HL-60 (cell line): ENCODE measurements around the gene BCL7A.

Experiments used
- DNase-seq, 2 experiments: peaks; one replicate each; pipeline ENCODE4 v3.0.0-alpha.2; 2010 to 2020; ENCODE audit warnings: low read depth in 1 of 2, low spot score in 1 of 2
- H3K27ac ChIP-seq: fragments of 250-450 bp; sonication (Bioruptor Pico); replicated peaks from 2 replicates; pipeline ENCODE4 v1.5.1; 2020; ENCODE audit warnings: mild to moderate bottlenecking, moderate library complexity
- H3K27me3 ChIP-seq: fragments of 250-450 bp; sonication (Bioruptor Pico); 2 replicates; pipeline ENCODE4 v1.5.1; 2021; ENCODE audit warnings: mild to moderate bottlenecking, moderate library complexity; ENCODE audit not compliant: insufficient read depth, poor library complexity, severe bottlenecking
- H3K4me3 ChIP-seq: replicated peaks from 2 replicates; pipeline ENCODE4 v1.5.1; 2011; ENCODE audit warnings: mild to moderate bottlenecking, control low read depth, low read length; ENCODE audit not compliant: insufficient read depth
- CTCF ChIP-seq: IDR thresholded peaks from one replicate; pipeline ENCODE4 v1.5.1; 2011; ENCODE audit warnings: low read length, control low read depth, inconsistent platforms; ENCODE audit not compliant: insufficient read depth
- GABPA ChIP-seq: IDR thresholded peaks from 2 replicates; pipeline ENCODE4 v1.6.1; 2012; ENCODE audit warnings: low read depth
- POLR2AphosphoS5 ChIP-seq: IDR thresholded peaks from 2 replicates; pipeline ENCODE4 v1.6.1; 2012; ENCODE audit warnings: low read depth
- REST ChIP-seq: IDR thresholded peaks from 2 replicates; pipeline ENCODE4 v1.6.1; 2012; ENCODE audit warnings: low read depth; ENCODE audit not compliant: insufficient replicate concordance
- SPI1 ChIP-seq: IDR thresholded peaks from 2 replicates; pipeline ENCODE4 v1.6.1; 2012; ENCODE audit warnings: low read depth, mild to moderate bottlenecking, borderline replicate concordance

Gene BCL7A

GRCh38 chr12:122014781-122015180 is 6.9 kb upstream of the BCL7A start:
- TF ChIP-seq GABPA, result no peak
- no peak for TF ChIP-seq POLR2AphosphoS5
- TF ChIP-seq CTCF, result no peak
- TF ChIP-seq REST, result no peak
- TF ChIP-seq SPI1, result no peak
- no peak overlapping the region for H3K27ac ChIP-seq
- DNase-seq, result no peak

GRCh38 chr12:122018457-122018856 is 3.2 kb upstream of the BCL7A start:
- DNase-seq, result no peak
- TF ChIP-seq POLR2AphosphoS5 (no peak), SPI1 (no peak), CTCF (no peak), GABPA (no peak), REST (no peak)
- Histone ChIP-seq H3K27ac (no peak overlapping the region), H3K4me3 (no peak overlapping the region), H3K27me3 (no peaks in the 10 kb centered on the region)

More at GRCh38 chr12:122014781-122015180, 6.9 kb upstream of the BCL7A start:
- no peak overlapping the region for H3K4me3 ChIP-seq
- no peaks in the 10 kb centered on the region for H3K27me3 ChIP-seq

- no peak overlapping the region for H3K4me3 ChIP-seq
- no peak overlapping the region for H3K27ac ChIP-seq
- TF ChIP-seq CTCF, result no peak
- no peak for TF ChIP-seq GABPA
- TF ChIP-seq REST, result no peak
- H3K27me3 ChIP-seq, result no peaks in the 10 kb centered on the region
- DNase-seq, result no peak
These were observed 2.7 kb upstream of the BCL7A start for GRCh38 chr12:122018937-122019336.
